RWPE2 (cell line): ENCODE measurements around the gene GPT2.

ENCODE experiments used
- ATAC-seq: fragments of 200-7000 bp; cut with Tn5 transposase; 3 replicates; pipeline ENCODE4 v1.9.1; 2021; ENCODE audit warnings: low read depth
- DNase-seq: peaks from one replicate; pipeline ENCODE4 v3.0.0-alpha.2; 2020; ENCODE audit warnings: low spot score
- H3K27ac ChIP-seq: fragments of 450-650 bp; 2 replicates; pipeline ENCODE4 v1.5.1; 2017; ENCODE audit warnings: mild to moderate bottlenecking; ENCODE audit not compliant: poor library complexity, severe bottlenecking
- H3K27me3 ChIP-seq: fragments of 250-450 bp; sonication (Bioruptor Pico); 2 replicates; pipeline ENCODE4 v1.5.1; 2021; ENCODE audit warnings: mild to moderate bottlenecking, moderate library complexity; ENCODE audit not compliant: insufficient read depth, poor library complexity, severe bottlenecking
- H3K36me3 ChIP-seq: fragments of 250-450 bp; sonication (Bioruptor Pico); 2 replicates; pipeline ENCODE4 v1.5.1; 2020; ENCODE audit warnings: low read depth, mild to moderate bottlenecking, moderate library complexity
- H3K4me1 ChIP-seq: fragments of 250-450 bp; sonication (Bioruptor Pico); 2 replicates; pipeline ENCODE4 v1.5.1; 2021; ENCODE audit warnings: mild to moderate bottlenecking, moderate library complexity; ENCODE audit not compliant: insufficient read depth, poor library complexity, severe bottlenecking
- H3K4me3 ChIP-seq: fragments of 250-450 bp; sonication (Bioruptor Pico); 2 replicates; pipeline ENCODE4 v1.5.1; 2021; ENCODE audit warnings: mild to moderate bottlenecking, moderate library complexity; ENCODE audit not compliant: severe bottlenecking
- H3K9me3 ChIP-seq: fragments of 250-450 bp; sonication (Bioruptor Pico); 2 replicates; pipeline ENCODE4 v1.5.1; 2021; ENCODE audit warnings: mild to moderate bottlenecking, moderate library complexity; ENCODE audit not compliant: severe bottlenecking
- TF ChIP-seq, protein P1 (sequence below): fragments of 450-650 bp; IDR thresholded peaks from one replicate; pipeline ENCODE4 v1.5.1; 2017; ENCODE audit warnings: mild to moderate bottlenecking, moderate library complexity; ENCODE audit not compliant: poor library complexity, severe bottlenecking

GPT2 gene

DNA sequence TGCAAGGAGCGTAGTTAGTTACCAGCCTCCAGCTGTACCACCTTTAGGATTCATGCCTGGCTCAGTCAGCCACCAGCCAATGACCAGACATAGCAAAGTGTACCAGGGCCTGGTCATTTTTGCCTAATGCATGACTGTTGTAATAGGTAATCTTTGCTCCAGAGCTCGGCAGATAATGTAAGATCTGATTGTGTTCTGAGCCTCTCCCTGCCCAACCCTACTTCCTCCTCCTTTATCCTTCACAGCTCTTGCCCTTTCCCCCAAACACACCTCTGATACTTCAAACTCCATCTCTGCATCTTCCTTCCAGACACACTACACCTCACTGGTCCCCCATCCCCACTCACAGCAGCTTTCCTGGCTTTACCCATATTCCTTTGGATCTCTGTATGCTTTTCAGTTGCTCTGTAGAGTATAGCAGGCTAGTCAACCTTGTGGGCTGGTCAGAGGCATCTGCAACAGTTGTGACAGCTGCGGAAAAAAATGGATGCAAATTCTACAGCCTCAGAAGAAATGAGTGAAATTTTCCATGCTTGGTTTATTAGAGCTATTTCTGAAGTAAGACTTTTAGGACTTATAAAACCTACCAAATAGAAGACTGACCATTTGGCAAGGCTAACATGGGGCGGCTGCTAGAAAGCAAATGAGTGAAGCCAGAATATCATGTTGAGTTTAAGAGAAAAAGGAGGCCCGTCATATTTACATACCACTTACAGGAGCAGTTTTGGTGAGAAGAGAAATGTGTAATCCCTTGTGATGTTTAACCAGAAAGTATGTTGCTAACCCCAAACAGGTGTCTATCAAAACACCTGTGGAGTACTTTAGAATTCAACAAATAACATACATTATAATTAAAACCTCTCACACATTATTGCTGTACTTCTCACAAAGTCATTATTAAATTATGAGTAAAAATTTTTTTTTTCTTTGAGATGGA lies 33.3 kb upstream of the GPT2 start:
- no peak overlapping the region for H3K4me3 ChIP-seq
- no peaks in the 10 kb centered on the region for H3K4me1 ChIP-seq
- H3K27ac ChIP-seq: no peak overlapping the region
- H3K9me3 ChIP-seq: no peaks in the 10 kb centered on the region
- H3K36me3 ChIP-seq: no peaks in the 10 kb centered on the region
- DNase-seq: no peak
- ATAC-seq: no peak
- H3K27me3 ChIP-seq: no peaks in the 10 kb centered on the region
- TF ChIP-seq, protein P1, sequence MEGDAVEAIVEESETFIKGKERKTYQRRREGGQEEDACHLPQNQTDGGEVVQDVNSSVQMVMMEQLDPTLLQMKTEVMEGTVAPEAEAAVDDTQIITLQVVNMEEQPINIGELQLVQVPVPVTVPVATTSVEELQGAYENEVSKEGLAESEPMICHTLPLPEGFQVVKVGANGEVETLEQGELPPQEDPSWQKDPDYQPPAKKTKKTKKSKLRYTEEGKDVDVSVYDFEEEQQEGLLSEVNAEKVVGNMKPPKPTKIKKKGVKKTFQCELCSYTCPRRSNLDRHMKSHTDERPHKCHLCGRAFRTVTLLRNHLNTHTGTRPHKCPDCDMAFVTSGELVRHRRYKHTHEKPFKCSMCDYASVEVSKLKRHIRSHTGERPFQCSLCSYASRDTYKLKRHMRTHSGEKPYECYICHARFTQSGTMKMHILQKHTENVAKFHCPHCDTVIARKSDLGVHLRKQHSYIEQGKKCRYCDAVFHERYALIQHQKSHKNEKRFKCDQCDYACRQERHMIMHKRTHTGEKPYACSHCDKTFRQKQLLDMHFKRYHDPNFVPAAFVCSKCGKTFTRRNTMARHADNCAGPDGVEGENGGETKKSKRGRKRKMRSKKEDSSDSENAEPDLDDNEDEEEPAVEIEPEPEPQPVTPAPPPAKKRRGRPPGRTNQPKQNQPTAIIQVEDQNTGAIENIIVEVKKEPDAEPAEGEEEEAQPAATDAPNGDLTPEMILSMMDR: no peak

DNA sequence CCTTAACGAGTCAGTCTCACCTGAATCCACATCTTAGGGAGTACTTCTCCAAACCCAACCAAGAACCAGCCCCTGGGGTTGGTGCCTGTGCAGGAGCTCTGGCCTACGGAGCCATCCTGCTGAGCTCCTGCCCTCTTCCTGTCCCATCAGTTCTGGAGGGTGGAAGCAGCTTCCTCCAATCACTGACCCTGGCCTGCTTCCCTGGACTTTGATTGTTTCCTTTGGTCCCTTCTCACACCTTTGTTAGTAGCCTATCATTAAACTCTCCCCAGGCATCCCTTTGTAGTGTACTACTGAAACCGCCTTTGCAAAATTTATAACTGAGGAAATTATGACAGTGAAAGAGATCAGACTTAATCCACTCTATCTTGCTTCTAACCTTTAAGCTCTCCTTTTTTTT lies 32.0 kb upstream of the GPT2 start:
- DNase-seq: no peak
- Histone ChIP-seq H3K27me3 (no peaks in the 10 kb centered on the region), H3K4me3 (no peak overlapping the region), H3K9me3 (no peaks in the 10 kb centered on the region), H3K27ac (no peak overlapping the region), H3K36me3 (no peaks in the 10 kb centered on the region), H3K4me1 (no peaks in the 10 kb centered on the region)
- TF ChIP-seq, protein P1: no peak
- ATAC-seq: no peak

DNA sequence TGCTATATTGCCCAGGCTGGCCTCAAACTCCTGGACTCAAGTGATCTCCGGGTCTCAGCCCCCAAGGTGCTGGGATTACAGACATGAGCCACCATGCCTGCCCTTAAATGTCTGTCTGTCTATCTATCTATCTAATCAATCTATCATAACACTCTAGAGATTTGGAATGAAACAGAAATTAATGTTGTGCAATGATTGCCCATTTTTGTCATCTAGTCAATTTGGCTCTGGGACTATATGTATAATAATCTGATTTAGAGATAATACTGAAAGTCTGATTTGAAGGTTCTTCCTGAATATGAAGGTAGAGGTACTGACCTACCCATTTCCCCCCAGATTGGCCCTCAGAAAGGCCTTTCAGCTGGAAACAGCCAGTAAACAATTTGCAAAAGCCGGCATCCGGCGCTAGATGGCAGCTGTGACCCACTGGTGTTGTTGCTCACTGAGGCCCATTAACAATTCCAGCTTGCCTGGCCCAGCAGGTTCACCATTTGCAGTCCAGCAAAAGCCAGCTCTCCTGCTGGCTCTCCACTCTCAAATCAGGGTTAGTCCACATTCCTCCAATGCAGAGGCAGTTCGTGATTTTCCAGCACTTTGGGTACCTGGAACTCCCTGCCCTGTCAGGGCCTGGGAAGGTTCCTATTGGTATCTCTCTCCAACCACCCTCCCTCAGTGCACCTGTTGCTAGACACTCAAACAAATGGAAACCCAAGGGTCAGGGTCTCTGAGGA lies 30.3 kb upstream of the GPT2 start:
- Histone ChIP-seq H3K9me3 (no peaks in the 10 kb centered on the region), H3K27ac (no peak overlapping the region), H3K36me3 (no peaks in the 10 kb centered on the region)

DNA sequence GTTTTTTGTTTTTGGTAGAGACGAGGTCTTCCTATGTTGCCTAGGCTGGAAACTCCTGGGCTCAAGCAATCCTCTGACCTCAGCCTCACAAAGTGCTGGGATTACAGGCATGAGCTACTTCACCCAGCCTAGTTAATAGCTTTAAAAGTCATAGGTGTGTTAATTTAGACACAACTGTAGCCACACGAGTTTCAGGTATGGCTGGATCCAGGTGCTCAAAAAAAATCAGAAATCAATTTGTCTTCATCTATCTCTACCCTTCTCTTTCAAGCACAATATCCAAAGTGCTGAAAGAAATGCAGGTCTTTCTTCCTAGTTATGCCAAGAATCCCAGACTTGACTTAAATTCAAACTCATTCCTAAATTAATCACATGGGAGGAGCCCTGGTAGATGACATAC lies 29.3 kb upstream of the GPT2 start:
- no peak for DNase-seq
- Histone ChIP-seq H3K4me1 (peaks cover 6% of the 10 kb centered on the region), H3K27ac (no peak overlapping the region), H3K4me3 (no peak overlapping the region), H3K27me3 (no peaks in the 10 kb centered on the region), H3K36me3 (no peaks in the 10 kb centered on the region), H3K9me3 (no peaks in the 10 kb centered on the region)
- no peak for ATAC-seq
- TF ChIP-seq, protein P1: no peak

More for the DNA sequence above, 30.3 kb upstream of the GPT2 start:
- H3K27me3 ChIP-seq: no peaks in the 10 kb centered on the region
- TF ChIP-seq, protein P1: peak; percentile 94
- no peaks in the 10 kb centered on the region for H3K4me1 ChIP-seq
- ATAC-seq (peak; percentile 77), DNase-seq (no peak)
- no peak overlapping the region for H3K4me3 ChIP-seq
